NB4 (cell line): Measurements from ENCODE around the gene USP36.

Source experiments
- MAX ChIP-seq: IDR thresholded peaks from 2 replicates; pipeline ENCODE4 v1.6.1; 2011; ENCODE audit warnings: low read depth, low read length
- MYC ChIP-seq: IDR thresholded peaks from 2 replicates; pipeline ENCODE4 v1.6.1; 2011; ENCODE audit warnings: low read depth, low read length
- POLR2A ChIP-seq: IDR thresholded peaks from 2 replicates; pipeline ENCODE4 v1.6.1; 2011; ENCODE audit warnings: mild to moderate bottlenecking; ENCODE audit not compliant: insufficient read length; ENCODE audit errors: extremely low read depth
- TF ChIP-seq, protein P1 (sequence below): IDR thresholded peaks from one replicate; pipeline ENCODE4 v1.5.1; 2012; ENCODE audit warnings: low read depth, low read length

DNA sequence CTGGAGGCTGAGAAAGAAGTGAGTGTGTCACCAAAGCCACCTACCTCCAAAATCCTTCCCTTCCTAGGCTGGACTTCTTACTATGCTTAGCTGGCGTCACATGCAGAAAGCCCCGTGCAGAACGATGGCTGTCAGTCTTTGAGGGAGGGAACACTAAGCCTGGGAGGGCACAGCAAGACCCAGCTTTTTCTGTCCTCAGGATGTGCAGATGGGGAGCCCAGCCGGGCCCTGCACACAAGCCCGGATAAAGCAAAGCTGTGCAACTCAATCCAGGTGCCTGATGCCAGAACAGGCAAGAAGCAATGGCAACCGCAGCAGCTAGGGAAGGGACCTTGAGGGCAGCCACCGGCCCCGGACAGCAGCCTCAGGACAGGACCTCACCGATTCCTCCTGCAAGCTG, 13.9 kb upstream of the USP36 start:
- TF ChIP-seq, protein P1, sequence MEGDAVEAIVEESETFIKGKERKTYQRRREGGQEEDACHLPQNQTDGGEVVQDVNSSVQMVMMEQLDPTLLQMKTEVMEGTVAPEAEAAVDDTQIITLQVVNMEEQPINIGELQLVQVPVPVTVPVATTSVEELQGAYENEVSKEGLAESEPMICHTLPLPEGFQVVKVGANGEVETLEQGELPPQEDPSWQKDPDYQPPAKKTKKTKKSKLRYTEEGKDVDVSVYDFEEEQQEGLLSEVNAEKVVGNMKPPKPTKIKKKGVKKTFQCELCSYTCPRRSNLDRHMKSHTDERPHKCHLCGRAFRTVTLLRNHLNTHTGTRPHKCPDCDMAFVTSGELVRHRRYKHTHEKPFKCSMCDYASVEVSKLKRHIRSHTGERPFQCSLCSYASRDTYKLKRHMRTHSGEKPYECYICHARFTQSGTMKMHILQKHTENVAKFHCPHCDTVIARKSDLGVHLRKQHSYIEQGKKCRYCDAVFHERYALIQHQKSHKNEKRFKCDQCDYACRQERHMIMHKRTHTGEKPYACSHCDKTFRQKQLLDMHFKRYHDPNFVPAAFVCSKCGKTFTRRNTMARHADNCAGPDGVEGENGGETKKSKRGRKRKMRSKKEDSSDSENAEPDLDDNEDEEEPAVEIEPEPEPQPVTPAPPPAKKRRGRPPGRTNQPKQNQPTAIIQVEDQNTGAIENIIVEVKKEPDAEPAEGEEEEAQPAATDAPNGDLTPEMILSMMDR, result no peak
- TF ChIP-seq POLR2A (no peak), MAX (no peak), MYC (no peak)
